H1 (cell line): Measurements from ENCODE around the gene FLRT1. TPM values are rescaled to one million over a fixed set of nuclear protein-coding genes. Genes with fewer than 3 reads are reported as not detected.

Experiments
- CTCF ChIA-PET: fragments of 300-600 bp; sonication (Branson Sonifier 250); formaldehyde crosslinking; loops from one replicate; lab custom pipeline; 2021; ENCODE audit not compliant: partially characterized antibody; lab: Charles Lee
- POLR2A ChIA-PET: fragments of 300-600 bp; sonication (Branson Sonifier 250); formaldehyde crosslinking; loops from one replicate; lab custom pipeline; 2021; ENCODE audit warnings: inconsistent platforms; ENCODE audit not compliant: partially characterized antibody; lab: Charles Lee
- DNase-seq, 2 experiments: peaks; one replicate each; pipeline versions ENCODE4 v3.0.0 to v3.0.0-alpha.2; 2010 to 2022; ENCODE audit warnings: low spot score in 2 of 2, low read depth in 1 of 2, mixed read lengths in 1 of 2
- FAIRE-seq: peaks from 2 replicates; lab custom pipeline; 2011; peaks lifted over from hg19 to GRCh38; lab: Jason Lieb, UNC
- H2AFZ ChIP-seq: 2 replicates; pipeline ENCODE4 v1.8.1; 2012; ENCODE audit warnings: low read length, inconsistent platforms
- H2AK5ac ChIP-seq: 2 replicates; pipeline ENCODE4 v1.6.1; 2013; ENCODE audit warnings: low read depth, low read length
- H2BK120ac ChIP-seq: replicated peaks from 2 replicates; pipeline ENCODE3; 2013; ENCODE audit warnings: low read depth, low read length, inconsistent platforms
- H2BK12ac ChIP-seq: 2 replicates; pipeline ENCODE4 v1.6.1; 2013; ENCODE audit warnings: low read depth, low read length
- H2BK15ac ChIP-seq: 2 replicates; pipeline ENCODE4 v1.6.1; 2013; ENCODE audit warnings: low read length
- H2BK20ac ChIP-seq: 2 replicates; pipeline ENCODE4 v1.6.1; 2013; ENCODE audit warnings: low read length
- H2BK5ac ChIP-seq: 2 replicates; pipeline ENCODE4 v1.6.1; 2013; ENCODE audit warnings: low read depth, low read length
- H3K14ac ChIP-seq: 2 replicates; pipeline ENCODE4 v1.6.1; 2013; ENCODE audit warnings: inconsistent platforms; ENCODE audit not compliant: insufficient read length
- H3K18ac ChIP-seq: 2 replicates; pipeline ENCODE4 v1.6.1; 2013; ENCODE audit warnings: low read length; ENCODE audit errors: extremely low read depth
- H3K23ac ChIP-seq: 2 replicates; pipeline ENCODE4 v1.6.1; 2013; ENCODE audit warnings: inconsistent platforms; ENCODE audit not compliant: insufficient read length
- H3K23me2 ChIP-seq: 2 replicates; pipeline ENCODE4 v1.6.1; 2013; ENCODE audit warnings: low read depth, low read length
- H3K27ac ChIP-seq: 2 replicates; pipeline ENCODE4 v1.6.1; 2011; ENCODE audit warnings: low read depth, low read length, inconsistent platforms
- H3K27me3 ChIP-seq, 4 experiments: replicated peaks in 1 of 4; 1 replicate in 1 of 4; 2 replicates in 3 of 4; pipeline versions ENCODE4 v1.6.1 to v1.8.1; 2011 to 2013; ENCODE audit warnings: low read length in 3 of 4, mild to moderate bottlenecking in 3 of 4, inconsistent platforms in 2 of 4, mixed read lengths in 2 of 4, moderate library complexity in 1 of 4; ENCODE audit not compliant: control insufficient read depth in 3 of 4, insufficient read depth in 3 of 4; ENCODE audit errors: extremely low read depth in 1 of 4
- H3K36me3 ChIP-seq, 4 experiments: 2 replicates each; pipeline versions ENCODE4 v1.6.1 to v1.8.1; 2011 to 2013; ENCODE audit warnings: mild to moderate bottlenecking in 4 of 4, low read length in 3 of 4, moderate library complexity in 2 of 4, control low read depth in 1 of 4, inconsistent platforms in 1 of 4; ENCODE audit not compliant: insufficient read depth in 4 of 4, control insufficient read depth in 2 of 4
- H3K4ac ChIP-seq: replicated peaks from 2 replicates; pipeline ENCODE3; 2013; ENCODE audit warnings: low read length, low read depth, mixed read lengths, inconsistent platforms; ENCODE audit not compliant: insufficient read length
- H3K4me1 ChIP-seq, 4 experiments: replicated peaks in 1 of 4; 1 replicate in 1 of 4; 2 replicates in 3 of 4; pipeline versions ENCODE4 v1.6.1 to v1.8.1; 2011 to 2013; ENCODE audit warnings: low read length in 3 of 4, inconsistent platforms in 2 of 4, mixed read lengths in 1 of 4; ENCODE audit not compliant: insufficient read depth in 4 of 4, control insufficient read depth in 3 of 4
- H3K4me2 ChIP-seq, 2 experiments: 2 replicates each; pipeline versions ENCODE4 v1.6.1 to v1.8.1; 2011 to 2013; ENCODE audit warnings: low read depth in 2 of 2, low read length in 2 of 2, control low read depth in 1 of 2, inconsistent platforms in 1 of 2, mild to moderate bottlenecking in 1 of 2; ENCODE audit not compliant: insufficient read depth in 1 of 2
- H3K4me3 ChIP-seq, 4 experiments: fragments of 200-600, 300-600 bp in 1 of 4; sonication (generic), shearing (Covaris generic), sonication (Bioruptor Twin) in 1 of 4; 2 replicates each; pipeline versions ENCODE4 v1.5.1 to v1.8.1; 2011 to 2016; ENCODE audit warnings: low read length in 4 of 4, low read depth in 3 of 4, control low read depth in 2 of 4, inconsistent platforms in 2 of 4, mild to moderate bottlenecking in 2 of 4, mixed read lengths in 1 of 4, moderate library complexity in 1 of 4; ENCODE audit not compliant: insufficient read depth in 2 of 4; ENCODE audit errors: extremely low read depth in 1 of 4
- H3K56ac ChIP-seq: replicated peaks from 2 replicates; pipeline ENCODE3; 2013; ENCODE audit warnings: low read depth, mild to moderate bottlenecking, mixed read lengths, low read length, inconsistent platforms; ENCODE audit not compliant: insufficient read length
- H3K79me1 ChIP-seq: 2 replicates; pipeline ENCODE4 v1.6.1; 2013; ENCODE audit warnings: low read depth, low read length, control low read depth
- H3K79me2 ChIP-seq, 2 experiments: 2 replicates each; pipeline versions ENCODE4 v1.6.1 to v1.8.1; 2012 to 2013; ENCODE audit warnings: low read length in 2 of 2, mild to moderate bottlenecking in 2 of 2, inconsistent platforms in 1 of 2; ENCODE audit not compliant: insufficient read depth in 2 of 2, control insufficient read depth in 1 of 2
- H3K9ac ChIP-seq, 4 experiments: replicated peaks in 1 of 4; 1 replicate in 1 of 4; 2 replicates in 3 of 4; pipeline versions ENCODE4 v1.6.1 to v1.8.1; 2011 to 2013; ENCODE audit warnings: low read depth in 3 of 4, low read length in 3 of 4, control low read depth in 2 of 4, mild to moderate bottlenecking in 2 of 4, moderate library complexity in 2 of 4, inconsistent platforms in 1 of 4; ENCODE audit errors: extremely low read depth in 1 of 4
- H3K9me3 ChIP-seq, 2 experiments: 2 replicates each; pipeline versions ENCODE4 v1.6.1 to v1.8.1; 2012 to 2013; ENCODE audit warnings: mild to moderate bottlenecking in 2 of 2, moderate library complexity in 2 of 2, control low read depth in 1 of 2, inconsistent platforms in 1 of 2, low read depth in 1 of 2, low read length in 1 of 2, mixed read lengths in 1 of 2; ENCODE audit not compliant: insufficient read depth in 2 of 2
- H4K20me1 ChIP-seq, 2 experiments: replicated peaks in 1 of 2; 2 replicates each; pipeline versions ENCODE3 to v1.8.1; 2011 to 2013; ENCODE audit warnings: inconsistent platforms in 2 of 2, low read length in 2 of 2, mild to moderate bottlenecking in 1 of 2; ENCODE audit not compliant: insufficient read depth in 2 of 2, control insufficient read depth in 1 of 2
- H4K5ac ChIP-seq: 2 replicates; pipeline ENCODE4 v1.6.1; 2013; ENCODE audit warnings: low read length, low read depth, mixed read lengths, inconsistent platforms; ENCODE audit not compliant: insufficient read length
- H4K8ac ChIP-seq: 2 replicates; pipeline ENCODE4 v1.8.0; 2013; ENCODE audit warnings: mild to moderate bottlenecking, moderate library complexity, low read length, inconsistent platforms; ENCODE audit not compliant: insufficient read depth; ENCODE audit errors: extremely low read depth
- H4K91ac ChIP-seq: replicated peaks from 2 replicates; pipeline ENCODE3; 2013; ENCODE audit warnings: low read length, mixed read lengths, inconsistent platforms; ENCODE audit not compliant: insufficient read length
- BACH1 ChIP-seq: IDR thresholded peaks from 2 replicates; pipeline ENCODE4 v1.6.1; 2012; ENCODE audit warnings: low read length, improper control_type of control experiment
- CBX5 ChIP-seq: fragments of 300-800, 300-1000 bp; sonication (generic); IDR thresholded peaks from 2 replicates; pipeline ENCODE4 v1.7.1; 2016; ENCODE audit warnings: antibody characterized with exemption, low read length, low read depth
- CHD2 ChIP-seq: IDR thresholded peaks from 2 replicates; pipeline ENCODE4 v1.6.1; 2012; ENCODE audit warnings: low read length, improper control_type of control experiment
- FOSL1 ChIP-seq: IDR thresholded peaks from 2 replicates; pipeline ENCODE4 v1.6.1; 2011; ENCODE audit warnings: mild to moderate bottlenecking, low read depth, low read length, moderate library complexity; ENCODE audit not compliant: insufficient read depth
- KDM5A ChIP-seq: fragments of 200-600 bp; IDR thresholded peaks from 2 replicates; pipeline ENCODE4 v1.7.1; 2012; ENCODE audit warnings: mild to moderate bottlenecking, low read length, inconsistent platforms, mixed read lengths
- MAX ChIP-seq: IDR thresholded peaks from 2 replicates; pipeline ENCODE4 v1.6.1; 2012; ENCODE audit warnings: inconsistent platforms
- PHF8 ChIP-seq: fragments of 200-600 bp; sonication (generic); conservative IDR thresholded peaks from 2 replicates; pipeline ENCODE4 v1.7.1; 2012; ENCODE audit warnings: low read depth, mild to moderate bottlenecking, inconsistent platforms, low read length, moderate library complexity
- POLR2A ChIP-seq, 2 experiments: IDR thresholded peaks; 1 replicate in 1 of 2; 2 replicates in 1 of 2; pipeline ENCODE4 v1.6.1; 2011; ENCODE audit warnings: low read depth in 2 of 2, low read length in 2 of 2, mild to moderate bottlenecking in 2 of 2; ENCODE audit errors: control extremely low read depth in 1 of 2
- RBBP5 ChIP-seq: IDR thresholded peaks from 2 replicates; pipeline ENCODE4 v1.7.1; 2012; ENCODE audit warnings: low read depth, mild to moderate bottlenecking, inconsistent platforms, low read length, moderate library complexity, borderline replicate concordance
- RFX5 ChIP-seq: IDR thresholded peaks from 2 replicates; pipeline ENCODE4 v1.6.1; 2011; ENCODE audit warnings: low read depth, low read length, improper control_type of control experiment, borderline replicate concordance
- SP4 ChIP-seq: IDR thresholded peaks from 2 replicates; pipeline ENCODE4 v1.6.1; 2012; ENCODE audit warnings: low read length, inconsistent platforms
- SRF ChIP-seq: IDR thresholded peaks from 2 replicates; pipeline ENCODE4 v1.6.1; 2011; ENCODE audit warnings: mild to moderate bottlenecking, low read depth, low read length, moderate library complexity
- SUZ12 ChIP-seq: fragments of 200-600 bp; sonication (generic); IDR thresholded peaks from 2 replicates; pipeline ENCODE4 v1.6.1; 2012; ENCODE audit warnings: mild to moderate bottlenecking, inconsistent platforms, low read length, moderate library complexity, mixed read lengths
- WGBS, 2 experiments: shearing (Covaris generic) in 1 of 2; methylation state at CpG; one replicate each; pipeline versions ENCODE4 v1.1.6 to v1.1.7; 2013 to 2015; ENCODE audit warnings: low lambda C conversion rate in 2 of 2, mixed read lengths in 2 of 2, inconsistent platforms in 1 of 2, low coverage in 1 of 2, missing lambda C conversion rate in 1 of 2; ENCODE audit not compliant: insufficient replicate concordance in 2 of 2, insufficient coverage in 1 of 2, insufficient read length in 1 of 2; ENCODE audit errors: extremely low coverage in 1 of 2, missing lambda C conversion rate in 1 of 2; 5-methylcytosine and 5-hydroxymethylcytosine counted together
- polyA plus RNA-seq, 7 experiments: library from polyadenylated mRNA; depleted of rRNA in 3 of 7; stranded (reverse) in 5 of 7; unstranded in 2 of 7; fragments of >200 nt in 5 of 7; fragments of 200-250 nt in 2 of 7; gene quantifications; 1 replicate in 5 of 7; 2 replicates in 1 of 7; 4 replicates in 1 of 7; pipeline versions ENCODE4 v1.2.1 to v1.2.3, GENCODE V29; 2011 to 2013; ENCODE audit warnings: missing spikeins in 2 of 7, mixed read lengths in 2 of 7
- total RNA-seq: library from RNA; stranded (reverse); fragmentation: NEBNext Ultra II Directional; extraction: Animal tissue kit (Norgen Biotek cat#: 25700); gene quantifications from 2 replicates; pipeline ENCODE4 v1.2.1, GENCODE V29; 2021

The FLRT1 gene
- total and polyA plus RNA-seq, 2 of the 8 experiments (the other 6 are each of a cell fraction or from before 2014, with no cell fraction given) = 0.14 to 0.28 TPM

- no peak overlapping the region for H2BK5ac ChIP-seq
- H3K4me2 ChIP-seq = no peak overlapping the region
- H4K20me1 ChIP-seq = peaks cover 9 to 24% of the 10 kb centered on the region in 2 experiments
- no peaks in the 10 kb centered on the region for H3K79me1 ChIP-seq
- H3K23me2 ChIP-seq = no peaks in the 10 kb centered on the region
- H4K5ac ChIP-seq = no peak overlapping the region
- no peak overlapping the region for H2BK15ac ChIP-seq
- no peak for DNase-seq
- no peak overlapping the region for H3K9ac ChIP-seq
- no peak overlapping the region for H3K56ac ChIP-seq
- 97% methylated on average over 27 of the region's 27 CpGs; no CpG with 5 or more reads in 1 of the 2 experiments for WGBS, 2 experiments
- no peak overlapping the region for H3K14ac ChIP-seq
- H3K18ac ChIP-seq = no peak overlapping the region
- H4K91ac ChIP-seq = no peak overlapping the region
- no peak overlapping the region for H3K4ac ChIP-seq
- H3K79me2 ChIP-seq = no peaks in the 10 kb centered on the region
- H3K4me1 ChIP-seq = no peaks in the 10 kb centered on the region; a peak in 2 of 7 replicates
- ChIA-PET CTCF (interaction anchor here (0.6 to 3.8 kb wide), 7 partner anchors 9 to 65 kb away, joined by 3 to 16 read pairs (median 5); no protein-coding TSS in a partner anchor), POLR2A (no interaction called here)
- no peak overlapping the region for H2BK120ac ChIP-seq
- H3K9me3 ChIP-seq = no peaks in the 10 kb centered on the region
- no peak overlapping the region for H3K23ac ChIP-seq
- H2BK20ac ChIP-seq = no peak overlapping the region
- H2AK5ac ChIP-seq = no peak overlapping the region
- H3K4me3 ChIP-seq = no peak overlapping the region
- H3K36me3 ChIP-seq = no peaks in the 10 kb centered on the region
- no peak overlapping the region for H2AFZ ChIP-seq
- H2BK12ac ChIP-seq = no peak overlapping the region
- H4K8ac ChIP-seq = no peak overlapping the region
- no peak overlapping the region for H3K27ac ChIP-seq
- peaks cover 2 to 68% (median 35%) of the 10 kb centered on the region in 4 experiments for H3K27me3 ChIP-seq
- no peak for FAIRE-seq
- TF ChIP-seq POLR2A (IDR thresholded peaks at IDR 0.05; ENCODE audit: control extremely low read depth in 1 of 2, low read depth in 2 of 2, low read length in 2 of 2) (no peak), SP4 (no peak), FOSL1 (no peak), CBX5 (no peak), PHF8 (no peak), KDM5A (no peak), RBBP5 (no peak), BACH1 (no peak), MAX (no peak), RFX5 (no peak), CHD2 (no peak), SRF (no peak), SUZ12 (no peak)
Observed at GRCh38 chr11:64084951-64085710, 49.4 kb downstream of the FLRT1 start.
